Esophagus muscularis mucosa (tissue), 4 donors: ENCODE data around the gene SEC23IP. TPM values are rescaled to one million over a fixed set of nuclear protein-coding genes. Genes with fewer than 3 reads are reported as not detected.

Experiments
- DNase-seq: peaks from one replicate; pipeline ENCODE4 v3.0.0-alpha.2; 2017; ENCODE audit errors: extremely low spot score
- H3K27ac ChIP-seq, 4 donors: fragments of 200-600 bp; sonication (generic); replicated peaks in 1 of 4; 1 replicate in 3 of 4; 2 replicates in 1 of 4; pipeline ENCODE4 v1.5.1; 2016 to 2019; ENCODE audit warnings: mild to moderate bottlenecking in 1 of 4
- H3K27me3 ChIP-seq, 4 donors: fragments of 200-600 bp; sonication (generic); one replicate each; pipeline versions ENCODE4 v1.5.1 to v1.6.0; 2016 to 2019
- H3K36me3 ChIP-seq, 4 donors: fragments of 200-600 bp; sonication (generic); one replicate each; pipeline ENCODE4 v1.5.1; 2016 to 2019
- H3K4me1 ChIP-seq, 4 donors: fragments of 200-600 bp; sonication (generic); one replicate each; pipeline ENCODE4 v1.5.1; 2016 to 2019
- H3K4me3 ChIP-seq, 4 donors: fragments of 200-600 bp; sonication (generic); 1 replicate in 2 of 4; 2 replicates in 2 of 4; pipeline ENCODE4 v1.5.1; 2016 to 2019; ENCODE audit warnings: mild to moderate bottlenecking in 4 of 4, moderate library complexity in 1 of 4
- H3K9me3 ChIP-seq, 4 donors: fragments of 200-600 bp; sonication (generic); 1 replicate in 3 of 4; 2 replicates in 1 of 4; pipeline ENCODE4 v1.5.1; 2016 to 2019
- CTCF ChIP-seq, 3 experiments: fragments of 200-600 bp in 2 of 3; fragments of 450-650 bp in 1 of 3; sonication (generic) in 2 of 3; IDR thresholded peaks; one replicate each; pipeline ENCODE4 v1.5.1; 2017 to 2019; ENCODE audit warnings: antibody characterized with exemption in 3 of 3, mild to moderate bottlenecking in 2 of 3, moderate library complexity in 1 of 3
- EP300 ChIP-seq: sonication (generic); formaldehyde crosslinking; IDR thresholded peaks from one replicate; pipeline ENCODE4 v1.6.1; 2017; ENCODE audit warnings: antibody characterized with exemption
- POLR2A ChIP-seq: fragments of 450-650 bp; IDR thresholded peaks from one replicate; pipeline ENCODE4 v1.6.1; 2017; ENCODE audit warnings: antibody characterized with exemption, moderate library complexity, mild to moderate bottlenecking, low read depth
- POLR2AphosphoS5 ChIP-seq, 2 donors: sonication (generic); formaldehyde crosslinking; IDR thresholded peaks; one replicate each; pipeline ENCODE4 v1.6.1; 2017; ENCODE audit warnings: antibody characterized with exemption in 2 of 2
- WGBS: methylation state at CpG from one replicate; pipeline ENCODE4 v1.1.5; 2018; 5-methylcytosine and 5-hydroxymethylcytosine counted together
- intact Hi-C: fragments of 100-400 bp; cut with DNase I; formaldehyde crosslinking; loops from one replicate; pipeline ENCODE4 v1.15.1; 2023
- total RNA-seq, 4 donors: library from RNA; depleted of rRNA; stranded (reverse); fragments of >200 nt; gene quantifications; one replicate each; pipeline versions ENCODE4 v1.1.0 to v1.2.1, GENCODE V29; 2016

SEC23IP gene
- total RNA-seq, 4 donors from 2014 or later, result 22.4 to 29.9 (median 24.2) TPM

DNA sequence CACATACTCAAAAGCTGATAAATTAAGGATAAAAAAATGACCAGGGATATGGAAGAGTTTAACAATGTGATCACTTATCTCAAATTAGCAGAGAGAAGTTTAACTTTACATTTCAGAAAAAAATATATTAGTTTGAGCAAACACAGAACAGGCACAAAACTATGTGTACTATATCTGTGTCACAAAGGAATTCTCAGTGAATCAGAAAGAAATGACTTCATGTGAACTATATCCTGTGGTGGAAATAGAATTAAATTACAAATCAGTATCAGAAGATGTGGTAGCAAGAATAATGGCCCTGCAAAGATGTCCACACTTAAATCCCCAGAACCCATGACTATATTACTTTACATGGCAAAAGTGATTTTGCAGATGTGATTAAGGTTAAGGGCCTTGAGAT lies 70.3 kb downstream of the SEC23IP start:
- no peak for DNase-seq
- Histone ChIP-seq H3K4me1 (no peaks in the 10 kb centered on the region), H3K36me3 (no peaks in the 10 kb centered on the region), H3K27ac (no peak overlapping the region), H3K27me3 (no peaks in the 10 kb centered on the region), H3K4me3 (no peak overlapping the region), H3K9me3 (peaks cover 0 to 13% (median 2%) of the 10 kb centered on the region in 4 donors)
- intact Hi-C loops, result no loop called here
- TF ChIP-seq EP300, result no peak

GRCh38 chr10:119967066-119967465 lies 74.5 kb downstream of the SEC23IP start:
- Histone ChIP-seq H3K36me3 (no peaks in the 10 kb centered on the region), H3K9me3 (peaks cover 0 to 13% (median 2%) of the 10 kb centered on the region in 4 donors), H3K4me1 (no peaks in the 10 kb centered on the region), H3K27ac (no peak overlapping the region), H3K27me3 (no peaks in the 10 kb centered on the region), H3K4me3 (no peak overlapping the region)
- no peak for DNase-seq
- intact Hi-C loops, result no loop called here
- 81% methylated on average over 1 of the region's 1 CpG for WGBS
- TF ChIP-seq CTCF (IDR thresholded peaks at IDR 0.05) (no peak), POLR2AphosphoS5 (IDR thresholded peaks at IDR 0.05) (no peak), POLR2A (no peak), EP300 (no peak)

GRCh38 chr10:119969609-119970008 lies 77.1 kb downstream of the SEC23IP start:
- Histone ChIP-seq H3K4me1 (no peaks in the 10 kb centered on the region), H3K36me3 (no peaks in the 10 kb centered on the region), H3K27me3 (no peaks in the 10 kb centered on the region), H3K27ac (no peak overlapping the region), H3K9me3 (peaks cover 0 to 13% (median 2%) of the 10 kb centered on the region in 4 donors), H3K4me3 (no peak overlapping the region)
- no peak for TF ChIP-seq POLR2AphosphoS5 (IDR thresholded peaks at IDR 0.05)
- no peak for TF ChIP-seq CTCF (IDR thresholded peaks at IDR 0.05)
- TF ChIP-seq EP300, result no peak
- no peak for TF ChIP-seq POLR2A
- 26% methylated on average over 1 of the region's 1 CpG for WGBS
- no peak for DNase-seq
- intact Hi-C loops, result no loop called here

DNA sequence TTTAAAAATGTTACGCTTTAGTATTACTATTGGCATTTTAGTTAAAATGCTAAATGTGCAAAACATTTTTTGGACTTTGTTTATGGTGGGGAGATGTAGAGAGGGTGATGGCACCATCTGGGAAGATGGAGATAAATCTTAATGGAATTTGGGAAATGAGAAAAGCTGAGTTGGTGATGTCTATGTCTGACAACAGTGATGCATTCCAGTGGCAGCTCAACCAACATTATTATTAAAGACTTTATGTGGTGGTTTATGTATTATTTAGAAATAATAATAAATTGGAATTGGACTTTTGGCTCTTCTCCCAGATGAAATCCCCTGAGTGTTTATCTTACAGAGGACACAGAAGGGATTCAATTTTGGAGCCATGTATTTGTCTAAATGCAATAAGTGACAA lies 77.6 kb downstream of the SEC23IP start:
- intact Hi-C loops, result no loop called here
- Histone ChIP-seq H3K27ac (no peak overlapping the region), H3K27me3 (no peaks in the 10 kb centered on the region), H3K4me1 (no peaks in the 10 kb centered on the region), H3K36me3 (no peaks in the 10 kb centered on the region), H3K9me3 (peaks cover 0 to 13% (median 2%) of the 10 kb centered on the region in 4 donors), H3K4me3 (no peak overlapping the region)
- no peak for TF ChIP-seq POLR2A
- no peak for TF ChIP-seq POLR2AphosphoS5 (IDR thresholded peaks at IDR 0.05)
- TF ChIP-seq CTCF (IDR thresholded peaks at IDR 0.05), result no peak
- no peak for TF ChIP-seq EP300
- no peak for DNase-seq
- WGBS, result 81% methylated on average over 1 of the region's 1 CpG

DNA sequence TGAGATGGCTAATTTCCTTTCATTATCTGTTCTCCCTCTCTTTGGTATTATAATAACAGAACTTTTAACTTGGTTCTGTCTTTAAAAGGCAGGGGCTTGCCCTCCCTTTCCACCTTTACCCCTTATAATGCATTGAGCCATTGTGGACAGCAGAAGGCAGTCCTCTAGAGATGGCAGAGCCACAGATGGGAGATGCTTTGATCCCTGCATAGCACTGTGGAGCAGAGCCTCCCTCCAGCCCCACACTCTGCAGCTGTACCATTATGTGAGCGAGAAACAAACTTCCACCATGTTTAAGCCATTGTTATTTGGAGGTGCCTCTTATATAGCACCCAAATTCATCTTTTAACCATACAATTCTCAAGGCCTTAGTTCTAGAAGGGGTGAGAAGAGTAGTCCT lies 78.4 kb downstream of the SEC23IP start:
- Histone ChIP-seq H3K27ac (no peak overlapping the region), H3K4me1 (no peaks in the 10 kb centered on the region), H3K27me3 (no peaks in the 10 kb centered on the region), H3K9me3 (peaks cover 0 to 13% (median 2%) of the 10 kb centered on the region in 4 donors), H3K4me3 (no peak overlapping the region), H3K36me3 (no peaks in the 10 kb centered on the region)
- intact Hi-C loops, result no loop called here
- TF ChIP-seq POLR2A (no peak), EP300 (no peak), POLR2AphosphoS5 (IDR thresholded peaks at IDR 0.05) (no peak), CTCF (IDR thresholded peaks at IDR 0.05) (no peak)
- DNase-seq, result no peak
- WGBS, result 100% methylated on average over 1 of the region's 1 CpG
